GM12891 (cell line): ENCODE data around the gene CDH13.

Experiments used
- POLR2A ChIP-seq: IDR thresholded peaks from 2 replicates; pipeline ENCODE4 v1.6.1; 2011; ENCODE audit warnings: low read depth, low read length, control low read depth
- TAF1 ChIP-seq: IDR thresholded peaks from 2 replicates; pipeline ENCODE4 v1.6.1; 2011; ENCODE audit warnings: low read depth, low read length, control low read depth

GRCh38 chr16:82752172-82752571, 125.4 kb downstream of the CDH13 start:
- no peak for TF ChIP-seq POLR2A
- TF ChIP-seq TAF1: no peak
